GM19328 (cell line): ENCODE measurements around the gene AATF.

Source experiments
- ATAC-seq: cut with Tn5 transposase; IDR thresholded peaks from one replicate; pipeline ENCODE4 v1.9.1; 2021; ENCODE audit warnings: mild to moderate bottlenecking, moderate library complexity; ENCODE audit not compliant: unreplicated experiment

The AATF gene

GRCh38 chr17:36940313-36941264 lies 8.2 kb upstream of the AATF start:
- ATAC-seq, result no peak

- no peak for ATAC-seq
Observed at GRCh38 chr17:36941265-36942010, 7.3 kb upstream of the AATF start.

- ATAC-seq, result no peak
Observed at GRCh38 chr17:36942019-36942599, 6.6 kb upstream of the AATF start.

- ATAC-seq, result no peak
Observed at GRCh38 chr17:36942631-36943125, 6.1 kb upstream of the AATF start.

- ATAC-seq, result no peak
Observed at GRCh38 chr17:36943250-36944191, 5.2 kb upstream of the AATF start.

GRCh38 chr17:36944553-36944952 lies 4.2 kb upstream of the AATF start:
- no peak for ATAC-seq

- no peak for ATAC-seq
Observed at GRCh38 chr17:36945140-36945539, 3.6 kb upstream of the AATF start.

- no peak for ATAC-seq
Observed at GRCh38 chr17:36945959-36946725, 2.6 kb upstream of the AATF start.

- ATAC-seq, result no peak
Observed at GRCh38 chr17:36946726-36947091, 2.0 kb upstream of the AATF start.

GRCh38 chr17:36947922-36948716 lies 635 bp upstream of the AATF start:
- ATAC-seq, result no peak

- ATAC-seq, result no peak
Observed at GRCh38 chr17:36949461-36949927, 740 bp downstream of the AATF start.

- ATAC-seq, result no peak
Observed at GRCh38 chr17:36950027-36950426, 1.3 kb downstream of the AATF start.

GRCh38 chr17:36951084-36951789 lies 2.5 kb downstream of the AATF start:
- ATAC-seq, result no peak

GRCh38 chr17:36971508-36971907 lies 22.8 kb downstream of the AATF start:
- ATAC-seq, result no peak

GRCh38 chr17:36972186-36972700 lies 23.5 kb downstream of the AATF start:
- no peak for ATAC-seq

- no peak for ATAC-seq
Observed at GRCh38 chr17:36972905-36973304, 24.2 kb downstream of the AATF start.

- no peak for ATAC-seq
Observed at GRCh38 chr17:36975922-36976515, 27.3 kb downstream of the AATF start.
